ENCODE data around the gene PLEKHG4B. TPM values are rescaled to one million over a fixed set of nuclear protein-coding genes. Genes with fewer than 3 reads are reported as not detected.
A peak's percentile ranks its signal among the peaks of the same experiment; 100 is the strongest.
"Not testable (repeated sequence)": the region's sequence is repeated elsewhere in the genome, so short reads cannot be mapped to it uniquely, and the experiment has no call there.

The PLEKHG4B gene
- under 1 TPM; 0.08 to 0.48 TPM for total RNA-seq

- Histone ChIP-seq H3K4me3 (peak within 1 kb of the TSS in 1 of 2 donors; percentile 47), H3K27me3 (no peaks in the 10 kb centered on the region), H3K36me3 (no peaks in the 10 kb centered on the region), H3K4me1 (peaks cover 0 to 10% of the 10 kb centered on the region in 2 donors), H3K9me3 (no peaks in the 10 kb centered on the region), H3K27ac (no peak within 1 kb of the TSS)
- no peak for TF ChIP-seq CTCF (IDR thresholded peaks at IDR 0.05)
- no peak for DNase-seq (ENCODE audit: low spot score)
Measured at GRCh38 chr5:91556-92263, at the start of gene PLEKHG4B. TSS of gene PLEKHG4B (plus strand) at chr5:92168. CDS start at chr5:92232, 64 bp downstream.

- H3K4me1 ChIP-seq, result no peaks in the 10 kb centered on the region
- DNase-seq (ENCODE audit: low spot score), result no peak
- no peak overlapping the region for H3K4me3 ChIP-seq
- no peaks in the 10 kb centered on the region for H3K36me3 ChIP-seq
- H3K9me3 ChIP-seq, result no peaks in the 10 kb centered on the region
- TF ChIP-seq CTCF (IDR thresholded peaks at IDR 0.05), result peak in 1 of 2 donors; percentile 46
- no peaks in the 10 kb centered on the region for H3K27me3 ChIP-seq
- no peak overlapping the region for H3K27ac ChIP-seq
Measured at GRCh38 chr5:42250-42649, 49.7 kb upstream of the PLEKHG4B start.

- no peak for DNase-seq (ENCODE audit: low spot score)
Measured at GRCh38 chr5:48192-48591, 43.8 kb upstream of the PLEKHG4B start.

GRCh38 chr5:49530-49929 lies 42.4 kb upstream of the PLEKHG4B start:
- H3K27ac ChIP-seq, result not testable (repeated sequence)
- H3K27me3 ChIP-seq, result peaks cover 8 to 10% of the 10 kb centered on the region in 2 donors

More at GRCh38 chr5:48192-48591, 43.8 kb upstream of the PLEKHG4B start:
- peaks cover 0 to 3% of the 10 kb centered on the region in 2 donors for H3K4me1 ChIP-seq
- peaks cover 0 to 4% of the 10 kb centered on the region in 2 donors for H3K9me3 ChIP-seq
- no peak for TF ChIP-seq CTCF (IDR thresholded peaks at IDR 0.05)
- H3K36me3 ChIP-seq, result no peaks in the 10 kb centered on the region
- H3K4me3 ChIP-seq, result no peak overlapping the region
- no peak overlapping the region for H3K27ac ChIP-seq
- peaks cover 0 to 4% of the 10 kb centered on the region in 2 donors for H3K27me3 ChIP-seq

GRCh38 chr5:49953-50544 lies 41.9 kb upstream of the PLEKHG4B start:
- H3K36me3 ChIP-seq, result no peaks in the 10 kb centered on the region
- no peak overlapping the region for H3K4me3 ChIP-seq
- DNase-seq (ENCODE audit: low spot score), result no peak
- peaks cover 0 to 15% of the 10 kb centered on the region in 2 donors for H3K4me1 ChIP-seq
- H3K27ac ChIP-seq, result no peak overlapping the region
- H3K9me3 ChIP-seq, result peaks cover 0 to 4% of the 10 kb centered on the region in 2 donors
- peaks cover 10 to 13% of the 10 kb centered on the region in 2 donors for H3K27me3 ChIP-seq
- TF ChIP-seq CTCF (IDR thresholded peaks at IDR 0.05), result no peak

More at GRCh38 chr5:49530-49929, 42.4 kb upstream of the PLEKHG4B start:
- not testable (repeated sequence) for H3K9me3 ChIP-seq; H3K36me3 ChIP-seq; H3K4me3 ChIP-seq; DNase-seq (ENCODE audit: low spot score)
- H3K4me1 ChIP-seq, result peaks cover 0 to 15% of the 10 kb centered on the region in 2 donors

- Histone ChIP-seq H3K4me3 (no peak overlapping the region), H3K4me1 (peaks cover 0 to 15% of the 10 kb centered on the region in 2 donors), H3K36me3 (no peaks in the 10 kb centered on the region), H3K9me3 (peaks cover 0 to 4% of the 10 kb centered on the region in 2 donors), H3K27me3 (peaks cover 10 to 17% of the 10 kb centered on the region in 2 donors), H3K27ac (no peak overlapping the region)
- DNase-seq (ENCODE audit: low spot score), result no peak
- no peak for TF ChIP-seq CTCF (IDR thresholded peaks at IDR 0.05)
Measured at GRCh38 chr5:50724-51499, 41.1 kb upstream of the PLEKHG4B start.

Data from right atrium auricular region (tissue), 2 donors.